Left colon (tissue), 2 donors: ENCODE results near the gene RREB1. TPM values are rescaled to one million over a fixed set of nuclear protein-coding genes. Genes with fewer than 3 reads are reported as not detected.

Experiments used
- ATAC-seq: fragments of 200-7000 bp; cut with Tn5 transposase; one replicate; pipeline ENCODE4 v1.9.1; 2020; ENCODE audit warnings: mild to moderate bottlenecking, moderate library complexity
- DNase-seq, 2 donors: peaks; one replicate each; pipeline ENCODE4 v3.0.0-alpha.2; 2020
- intact Hi-C, 2 donors: fragments of 100-400 bp; cut with DNase I in 1 of 2; cut with micrococcal nuclease in 1 of 2; formaldehyde crosslinking; loops; one replicate each; pipeline versions ENCODE4 v1.11.2 to v1.14.0; 2022; cut with DNase I, micrococcal nuclease
- total RNA-seq, 2 donors: library from RNA; stranded (reverse); fragmentation: NEBNext Ultra II Directional; extraction: Animal tissue kit (Norgen Biotek cat#: 25700); gene quantifications; one replicate each; pipeline ENCODE4 v1.2.1, GENCODE V29; 2021
- donor health status: DM: no; HTN: no; CAD: no.
- donor health status: DM: yes; HTN: yes; CAD: no.

Gene RREB1
- total RNA-seq, 2 donors from 2014 or later, result 76.9 to 101 TPM

- ATAC-seq, result no peak
- DNase-seq, result no peak
- intact Hi-C loops, result no loop called here
Measured at GRCh38 chr6:7290079-7290478, 182.3 kb downstream of the RREB1 start.

GRCh38 chr6:7292596-7293255 lies 185.0 kb downstream of the RREB1 start:
- ATAC-seq (peak; percentile 63), DNase-seq (no peak)
- intact Hi-C loops, result no loop called here

DNA sequence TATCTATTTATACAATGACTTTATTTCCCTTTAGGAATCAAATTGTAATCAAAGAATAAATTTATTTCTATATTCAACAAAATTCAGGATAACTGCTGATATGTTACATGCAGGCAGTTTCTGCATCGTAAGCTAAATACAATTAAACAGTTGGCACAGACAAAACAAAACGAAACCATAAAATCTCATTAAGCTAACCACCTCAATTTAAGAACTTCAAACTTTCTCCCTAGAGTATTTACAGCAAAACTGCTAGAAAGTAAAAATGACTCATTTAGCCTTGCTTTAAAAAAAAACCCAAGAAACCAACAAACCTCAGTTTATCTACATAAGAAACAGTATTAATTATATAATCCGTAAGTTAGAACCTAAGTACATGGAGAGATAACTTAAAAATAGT lies 188.2 kb downstream of the RREB1 start:
- DNase-seq (no peak), ATAC-seq (no peak)
- intact Hi-C loops, result no loop called here

GRCh38 chr6:7296602-7297001 lies 188.8 kb downstream of the RREB1 start:
- intact Hi-C loops, result no loop called here
- no peak for ATAC-seq
- no peak for DNase-seq

DNA sequence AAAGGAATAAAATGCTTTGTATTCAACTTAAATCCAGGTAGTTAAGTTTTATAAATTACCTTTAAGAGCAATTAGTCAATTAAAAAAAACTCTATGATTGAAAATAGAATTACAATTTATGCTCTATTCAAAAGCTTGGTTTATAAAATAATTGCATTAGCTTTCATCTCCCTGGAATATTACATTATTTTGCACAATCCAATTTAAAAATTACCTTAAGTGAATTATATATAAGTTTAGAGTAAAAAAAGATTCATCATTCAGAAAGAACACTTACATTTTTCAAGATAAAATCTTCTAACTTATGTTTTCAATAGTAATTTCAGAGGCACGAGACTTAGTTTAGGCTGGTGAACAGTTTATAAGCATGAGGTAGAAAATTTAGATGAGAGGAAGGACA lies 190.4 kb downstream of the RREB1 start:
- intact Hi-C loops, result no loop called here
- no peak for ATAC-seq

DNA sequence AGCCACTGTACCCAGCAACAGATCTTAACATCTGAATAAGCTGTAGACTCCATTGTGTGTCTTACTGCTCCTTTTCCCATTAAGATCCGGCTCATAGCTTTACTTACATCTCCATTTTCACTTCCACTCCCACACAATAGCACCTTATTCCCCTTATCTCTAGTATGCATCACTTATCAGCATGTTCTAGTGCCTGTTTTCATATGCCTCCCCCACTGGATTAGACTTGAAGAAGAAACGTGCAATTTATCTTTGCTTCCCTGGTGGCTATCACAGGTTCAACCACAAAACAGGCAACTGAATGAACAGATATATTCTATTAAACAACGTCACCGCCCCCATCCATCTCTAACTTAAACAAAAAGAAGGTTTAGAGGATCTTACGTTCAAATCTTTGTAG lies 193.2 kb downstream of the RREB1 start:
- no peak for DNase-seq
- no peak for ATAC-seq
- intact Hi-C loops, result loop anchor here in 1 of 2 donors (10.0 kb wide), 1 partner anchor 304 kb away; no protein-coding TSS in a partner anchor

More for the DNA sequence above, 190.4 kb downstream of the RREB1 start:
- DNase-seq, result no peak

Other genes with a start within 250 kb of the RREB1 start
- 100 to 1,000 TPM; 118 to 136 TPM for gene SSR1, start 205.2 kb downstream of the RREB1 start, total RNA-seq